ENCODE results near the gene SERPINE2. TPM values are rescaled to one million over a fixed set of nuclear protein-coding genes. Genes with fewer than 3 reads are reported as not detected.

The SERPINE2 gene
- total RNA-seq, 1 donor: 242 TPM

- DNase-seq (ENCODE audit: low read depth): peak; percentile 82
- TF ChIP-seq CTCF (IDR thresholded peaks at IDR 0.05; ENCODE audit: insufficient read depth, low read depth, low read length): no peak
- H3K4me3 ChIP-seq (ENCODE audit: low read depth, low read length): no peak overlapping the region
These were observed 43.5 kb downstream of the SERPINE2 start for GRCh38 chr2:223995569-223995968.

- TF ChIP-seq CTCF (IDR thresholded peaks at IDR 0.05; ENCODE audit: insufficient read depth, low read depth, low read length): no peak
- H3K4me3 ChIP-seq (ENCODE audit: low read depth, low read length): no peak overlapping the region
- DNase-seq (ENCODE audit: low read depth): no peak
These were observed 44.4 kb downstream of the SERPINE2 start for GRCh38 chr2:223994562-223995162.

- peak; percentile 83 for TF ChIP-seq CTCF (IDR thresholded peaks at IDR 0.05; ENCODE audit: insufficient read depth, low read depth, low read length)
- DNase-seq (ENCODE audit: low read depth): peak; percentile 88
- no peak overlapping the region for H3K4me3 ChIP-seq (ENCODE audit: low read depth, low read length)
These were observed 45.4 kb downstream of the SERPINE2 start for GRCh38 chr2:223993634-223994232.

GRCh38 chr2:223991611-223992010 lies 47.5 kb downstream of the SERPINE2 start:
- DNase-seq (ENCODE audit: low read depth): no peak
- no peak for TF ChIP-seq CTCF (IDR thresholded peaks at IDR 0.05; ENCODE audit: insufficient read depth, low read depth, low read length)
- H3K4me3 ChIP-seq (ENCODE audit: low read depth, low read length): no peak overlapping the region

- no peak for DNase-seq (ENCODE audit: low read depth)
- TF ChIP-seq CTCF (IDR thresholded peaks at IDR 0.05; ENCODE audit: insufficient read depth, low read depth, low read length): no peak
- H3K4me3 ChIP-seq (ENCODE audit: low read depth, low read length): no peak overlapping the region
These were observed 49.2 kb downstream of the SERPINE2 start for GRCh38 chr2:223989856-223990232.

GRCh38 chr2:223989206-223989855 lies 49.8 kb downstream of the SERPINE2 start:
- no peak for DNase-seq (ENCODE audit: low read depth)
- TF ChIP-seq CTCF (IDR thresholded peaks at IDR 0.05; ENCODE audit: insufficient read depth, low read depth, low read length): no peak
- H3K4me3 ChIP-seq (ENCODE audit: low read depth, low read length): no peak overlapping the region

Measured in fibroblast of villous mesenchyme (primary cell).